Measurements from ENCODE around the gene SLC2A1. TPM values are rescaled to one million over a fixed set of nuclear protein-coding genes. Genes with fewer than 3 reads are reported as not detected.

SLC2A1 gene
- total RNA-seq, 1 donor from 2014 or later = 511 TPM

DNA sequence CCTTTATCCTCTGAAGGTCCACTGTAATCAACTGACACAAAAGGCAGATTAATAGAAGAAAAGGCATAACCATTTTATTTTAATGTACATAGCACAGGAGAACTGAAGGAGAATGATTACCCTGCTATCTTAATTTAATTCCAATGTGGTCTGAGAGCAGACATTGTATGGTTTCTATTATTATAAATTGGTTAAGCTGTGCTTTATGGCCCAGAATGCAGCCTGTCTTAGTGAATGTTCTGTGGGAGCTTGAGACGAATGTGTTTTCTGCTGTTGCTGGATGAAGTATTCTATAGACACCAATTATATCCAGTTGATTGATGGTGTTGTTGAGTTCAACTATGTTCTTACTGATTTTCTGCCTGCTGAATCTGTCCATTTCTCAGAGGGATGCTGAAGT lies 25.0 kb upstream of the SLC2A1 start:
- Mint-ChIP-seq H3K4me1 (ENCODE audit: unreplicated experiment) (peaks cover 19% of the 10 kb centered on the region), H3K36me3 (ENCODE audit: low read depth, unreplicated experiment) (peaks cover 13% of the 10 kb centered on the region), H3K27ac (ENCODE audit: unreplicated experiment) (no peak overlapping the region), H3K4me3 (ENCODE audit: unreplicated experiment) (no peak overlapping the region), H3K9me3 (ENCODE audit: unreplicated experiment) (no peaks in the 10 kb centered on the region), H3K27me3 (ENCODE audit: unreplicated experiment) (peaks cover 1% of the 10 kb centered on the region)
- TF ChIP-seq, protein P1, sequence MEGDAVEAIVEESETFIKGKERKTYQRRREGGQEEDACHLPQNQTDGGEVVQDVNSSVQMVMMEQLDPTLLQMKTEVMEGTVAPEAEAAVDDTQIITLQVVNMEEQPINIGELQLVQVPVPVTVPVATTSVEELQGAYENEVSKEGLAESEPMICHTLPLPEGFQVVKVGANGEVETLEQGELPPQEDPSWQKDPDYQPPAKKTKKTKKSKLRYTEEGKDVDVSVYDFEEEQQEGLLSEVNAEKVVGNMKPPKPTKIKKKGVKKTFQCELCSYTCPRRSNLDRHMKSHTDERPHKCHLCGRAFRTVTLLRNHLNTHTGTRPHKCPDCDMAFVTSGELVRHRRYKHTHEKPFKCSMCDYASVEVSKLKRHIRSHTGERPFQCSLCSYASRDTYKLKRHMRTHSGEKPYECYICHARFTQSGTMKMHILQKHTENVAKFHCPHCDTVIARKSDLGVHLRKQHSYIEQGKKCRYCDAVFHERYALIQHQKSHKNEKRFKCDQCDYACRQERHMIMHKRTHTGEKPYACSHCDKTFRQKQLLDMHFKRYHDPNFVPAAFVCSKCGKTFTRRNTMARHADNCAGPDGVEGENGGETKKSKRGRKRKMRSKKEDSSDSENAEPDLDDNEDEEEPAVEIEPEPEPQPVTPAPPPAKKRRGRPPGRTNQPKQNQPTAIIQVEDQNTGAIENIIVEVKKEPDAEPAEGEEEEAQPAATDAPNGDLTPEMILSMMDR (IDR thresholded peaks at IDR 0.05; ENCODE audit: unreplicated experiment) = no peak
- no peak for DNase-seq (ENCODE audit: low spot score)

GRCh38 chr1:42983253-42983652 lies 24.6 kb upstream of the SLC2A1 start:
- Mint-ChIP-seq H3K4me1 (ENCODE audit: unreplicated experiment) (peaks cover 24% of the 10 kb centered on the region), H3K9me3 (ENCODE audit: unreplicated experiment) (no peaks in the 10 kb centered on the region), H3K36me3 (ENCODE audit: low read depth, unreplicated experiment) (peaks cover 13% of the 10 kb centered on the region), H3K27me3 (ENCODE audit: unreplicated experiment) (peaks cover 3% of the 10 kb centered on the region), H3K4me3 (ENCODE audit: unreplicated experiment) (no peak overlapping the region), H3K27ac (ENCODE audit: unreplicated experiment) (no peak overlapping the region)
- TF ChIP-seq, protein P1 (IDR thresholded peaks at IDR 0.05; ENCODE audit: unreplicated experiment) = no peak
- DNase-seq (ENCODE audit: low spot score) = no peak

GRCh38 chr1:42982641-42983040 lies 24.0 kb upstream of the SLC2A1 start:
- H3K9me3 Mint-ChIP-seq (ENCODE audit: unreplicated experiment) = no peaks in the 10 kb centered on the region
- peaks cover 30% of the 10 kb centered on the region for H3K4me1 Mint-ChIP-seq (ENCODE audit: unreplicated experiment)
- H3K27ac Mint-ChIP-seq (ENCODE audit: unreplicated experiment) = no peak overlapping the region
- no peak for DNase-seq (ENCODE audit: low spot score)
- peaks cover 3% of the 10 kb centered on the region for H3K27me3 Mint-ChIP-seq (ENCODE audit: unreplicated experiment)
- H3K36me3 Mint-ChIP-seq (ENCODE audit: low read depth, unreplicated experiment) = peaks cover 14% of the 10 kb centered on the region
- TF ChIP-seq, protein P1 (IDR thresholded peaks at IDR 0.05; ENCODE audit: unreplicated experiment) = no peak
- H3K4me3 Mint-ChIP-seq (ENCODE audit: unreplicated experiment) = no peak overlapping the region

GRCh38 chr1:42981871-42982270 lies 23.2 kb upstream of the SLC2A1 start:
- Mint-ChIP-seq H3K4me3 (ENCODE audit: unreplicated experiment) (no peak overlapping the region), H3K27ac (ENCODE audit: unreplicated experiment) (no peak overlapping the region), H3K36me3 (ENCODE audit: low read depth, unreplicated experiment) (peaks cover 18% of the 10 kb centered on the region), H3K9me3 (ENCODE audit: unreplicated experiment) (no peaks in the 10 kb centered on the region), H3K4me1 (ENCODE audit: unreplicated experiment) (peaks cover 34% of the 10 kb centered on the region), H3K27me3 (ENCODE audit: unreplicated experiment) (peaks cover 3% of the 10 kb centered on the region)
- TF ChIP-seq, protein P1 (IDR thresholded peaks at IDR 0.05; ENCODE audit: unreplicated experiment) = no peak
- DNase-seq (ENCODE audit: low spot score) = no peak

DNA sequence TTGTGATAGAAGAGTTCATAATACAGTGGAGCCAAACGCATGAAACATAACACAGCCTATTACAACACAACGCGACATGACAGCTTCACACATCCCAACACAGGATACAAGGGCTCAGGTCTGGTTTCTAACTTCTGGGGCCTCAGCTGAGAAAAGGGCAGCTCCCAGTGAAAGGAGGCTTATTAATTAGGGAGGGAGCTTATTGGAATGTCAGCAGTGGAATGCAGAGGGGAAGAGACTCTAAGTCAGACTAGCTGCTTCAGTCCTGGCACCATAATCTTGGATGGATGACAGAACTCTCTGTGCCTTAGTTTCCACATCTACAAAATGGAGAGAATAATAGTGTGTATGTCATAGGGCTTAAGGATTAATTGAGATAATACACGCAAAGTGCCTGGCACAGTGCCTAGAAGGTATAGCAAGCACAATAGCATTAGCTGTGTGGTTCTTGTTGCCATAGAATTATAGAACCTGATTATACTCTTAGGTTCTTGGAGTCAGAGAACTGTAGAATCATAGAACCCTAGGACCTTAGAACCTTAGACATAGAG lies 22.7 kb upstream of the SLC2A1 start:
- peaks cover 3% of the 10 kb centered on the region for H3K27me3 Mint-ChIP-seq (ENCODE audit: unreplicated experiment)
- no peak overlapping the region for H3K4me3 Mint-ChIP-seq (ENCODE audit: unreplicated experiment)
- H3K27ac Mint-ChIP-seq (ENCODE audit: unreplicated experiment) = no peak overlapping the region
- H3K4me1 Mint-ChIP-seq (ENCODE audit: unreplicated experiment) = peaks cover 38% of the 10 kb centered on the region
- H3K36me3 Mint-ChIP-seq (ENCODE audit: low read depth, unreplicated experiment) = peaks cover 22% of the 10 kb centered on the region
- no peak for DNase-seq (ENCODE audit: low spot score)
- TF ChIP-seq, protein P1 (IDR thresholded peaks at IDR 0.05; ENCODE audit: unreplicated experiment) = no peak
- no peaks in the 10 kb centered on the region for H3K9me3 Mint-ChIP-seq (ENCODE audit: unreplicated experiment)

Measured in endothelial cell (in vitro differentiated cells).